PC-9 (cell line): Measurements from ENCODE around the gene NFKB2.

Experiments
- CTCF ChIP-seq: fragments of 200-600 bp; sonication (generic); conservative IDR thresholded peaks from 2 replicates; pipeline ENCODE4 v1.6.1; 2017; ENCODE audit warnings: mixed run types, antibody characterized with exemption, mild to moderate bottlenecking, moderate library complexity
- EZH2 ChIP-seq: fragments of 200-600 bp; sonication (generic); IDR thresholded peaks from 2 replicates; pipeline ENCODE4 v1.8.0; 2017; ENCODE audit warnings: antibody characterized with exemption, low read depth

- TF ChIP-seq EZH2 = no peak
- TF ChIP-seq CTCF = no peak
Measured at GRCh38 chr10:102406815-102407214, 11.3 kb downstream of the NFKB2 start.
